ENCODE measurements around the gene WDR31.

- TF ChIP-seq REST (IDR thresholded peaks at IDR 0.05; ENCODE audit: low read depth) = no peak
- no peak for TF ChIP-seq USF1 (IDR thresholded peaks at IDR 0.05)
- TF ChIP-seq CREB1 (IDR thresholded peaks at IDR 0.05; ENCODE audit: low read depth) = no peak
- no peak for TF ChIP-seq MAX (IDR thresholded peaks at IDR 0.05)
- TF ChIP-seq EP300 (IDR thresholded peaks at IDR 0.05; ENCODE audit: borderline replicate concordance) = no peak
- no peak for TF ChIP-seq TAF1 (IDR thresholded peaks at IDR 0.05; ENCODE audit: low read depth)
- no peak for TF ChIP-seq RAD21 (IDR thresholded peaks at IDR 0.05; ENCODE audit: low read depth)
- TF ChIP-seq EGR1 (IDR thresholded peaks at IDR 0.05) = no peak
These were observed 41.8 kb downstream of the WDR31 start for GRCh38 chr9:113298311-113298710.
